IMR-90 (cell line): ENCODE measurements around the gene DCAF5. TPM values are rescaled to one million over a fixed set of nuclear protein-coding genes. Genes with fewer than 3 reads are reported as not detected.

Experiments
- ATAC-seq: fragments of 200-7000 bp; cut with Tn5 transposase; 2 replicates; pipeline ENCODE4 v1.9.1; 2020; ENCODE audit warnings: low read depth, mild to moderate bottlenecking, moderate library complexity
- BruUV-seq: library from RNA; stranded (reverse); fragments of 400-500 nt; replicated peaks from 2 replicates; lab custom pipeline; 2021; lab: Mats Ljungman, UMichigan
- CTCF ChIA-PET: fragments of 300-600 bp; formaldehyde crosslinking; extraction: SDS; loops from one replicate; lab custom pipeline; 2021; ENCODE audit warnings: antibody characterized with exemption; lab: Yijun Ruan, JAX
- POLR2A ChIA-PET: fragments of 300-600 bp; sonication (Branson Sonifier 250); formaldehyde crosslinking; loops from one replicate; lab custom pipeline; 2022; ENCODE audit warnings: antibody characterized with exemption; ENCODE audit not compliant: unreplicated experiment; lab: Charles Lee
- DNase-seq: peaks from one replicate; pipeline ENCODE4 v3.0.0; 2013
- H2AFZ ChIP-seq: replicated peaks from 2 replicates; pipeline ENCODE3; 2013; ENCODE audit warnings: low read length, mild to moderate bottlenecking; ENCODE audit not compliant: poor library complexity
- H2AK5ac ChIP-seq: 2 replicates; pipeline ENCODE4 v1.6.1; 2013; ENCODE audit warnings: low read depth, low read length, inconsistent platforms
- H2AK9ac ChIP-seq: replicated peaks from 2 replicates; pipeline ENCODE3; 2013; ENCODE audit warnings: mild to moderate bottlenecking, low read depth, low read length, moderate library complexity; ENCODE audit not compliant: poor library complexity
- H2BK120ac ChIP-seq: 2 replicates; pipeline ENCODE4 v1.6.1; 2013; ENCODE audit warnings: low read depth, low read length, inconsistent platforms
- H2BK15ac ChIP-seq: 3 replicates; pipeline ENCODE4 v1.6.1; 2013; ENCODE audit warnings: low read depth, low read length, inconsistent platforms
- H2BK20ac ChIP-seq: 2 replicates; pipeline ENCODE4 v1.6.1; 2013; ENCODE audit warnings: low read depth, mild to moderate bottlenecking, inconsistent platforms, low read length, moderate library complexity
- H2BK5ac ChIP-seq: 2 replicates; pipeline ENCODE4 v1.6.1; 2013; ENCODE audit warnings: mild to moderate bottlenecking, low read depth, low read length, inconsistent platforms; ENCODE audit not compliant: poor library complexity, severe bottlenecking
- H3K14ac ChIP-seq: replicated peaks from 2 replicates; pipeline ENCODE4 v1.6.1; 2013; ENCODE audit warnings: low read depth, low read length, inconsistent platforms
- H3K18ac ChIP-seq: 2 replicates; pipeline ENCODE4 v1.6.1; 2013; ENCODE audit warnings: low read depth, low read length, control low read depth
- H3K23ac ChIP-seq: 2 replicates; pipeline ENCODE4 v1.6.1; 2013; ENCODE audit warnings: low read depth, low read length, inconsistent platforms
- H3K27ac ChIP-seq: 2 replicates; pipeline ENCODE4 v1.5.1; 2013; ENCODE audit warnings: mild to moderate bottlenecking, control low read depth, low read length; ENCODE audit not compliant: insufficient read depth
- H3K27me3 ChIP-seq: 2 replicates; pipeline ENCODE4 v1.6.1; 2013; ENCODE audit warnings: low read length; ENCODE audit not compliant: control insufficient read depth, insufficient read depth
- H3K36me3 ChIP-seq: 2 replicates; pipeline ENCODE4 v1.6.1; 2013; ENCODE audit warnings: low read length, mixed read lengths; ENCODE audit not compliant: control insufficient read depth, insufficient read depth
- H3K4ac ChIP-seq: 2 replicates; pipeline ENCODE4 v1.6.1; 2013; ENCODE audit warnings: low read depth, low read length, inconsistent platforms
- H3K4me1 ChIP-seq: 2 replicates; pipeline ENCODE4 v1.6.1; 2013; ENCODE audit warnings: low read length, mixed read lengths; ENCODE audit not compliant: control insufficient read depth, insufficient read depth
- H3K4me2 ChIP-seq: 2 replicates; pipeline ENCODE4 v1.6.1; 2013; ENCODE audit warnings: low read depth, mild to moderate bottlenecking, control low read depth, low read length, moderate library complexity
- H3K4me3 ChIP-seq: 2 replicates; pipeline ENCODE4 v1.5.1; 2013; ENCODE audit warnings: low read depth, mild to moderate bottlenecking, control low read depth, low read length, moderate library complexity; ENCODE audit not compliant: insufficient read depth
- H3K56ac ChIP-seq: 2 replicates; pipeline ENCODE4 v1.6.1; 2013; ENCODE audit warnings: low read length, inconsistent platforms; ENCODE audit not compliant: insufficient read depth; ENCODE audit errors: extremely low read depth
- H3K79me1 ChIP-seq, 2 experiments: 2 replicates each; pipeline ENCODE4 v1.6.1; 2013; ENCODE audit warnings: low read length in 2 of 2, inconsistent platforms in 1 of 2, low read depth in 1 of 2
- H3K9ac ChIP-seq: 2 replicates; pipeline ENCODE4 v1.6.1; 2013; ENCODE audit warnings: low read depth, low read length, control low read depth
- H3K9me1 ChIP-seq: 2 replicates; pipeline ENCODE4 v1.6.1; 2013; ENCODE audit warnings: low read length, inconsistent platforms; ENCODE audit not compliant: insufficient read depth
- H3K9me3 ChIP-seq: 2 replicates; pipeline ENCODE4 v1.6.1; 2013; ENCODE audit warnings: low read length; ENCODE audit not compliant: control insufficient read depth, insufficient read depth
- H4K20me1 ChIP-seq: 2 replicates; pipeline ENCODE4 v1.6.1; 2013; ENCODE audit warnings: low read length, inconsistent platforms; ENCODE audit not compliant: insufficient read depth
- H4K5ac ChIP-seq: 2 replicates; pipeline ENCODE4 v1.6.1; 2013; ENCODE audit warnings: mild to moderate bottlenecking, low read depth, low read length, control low read depth
- H4K8ac ChIP-seq, 2 experiments: 2 replicates each; pipeline ENCODE4 v1.6.1; 2013; ENCODE audit warnings: low read depth in 2 of 2, low read length in 2 of 2, control low read depth in 1 of 2, inconsistent platforms in 1 of 2
- H4K91ac ChIP-seq: 2 replicates; pipeline ENCODE4 v1.6.1; 2013; ENCODE audit warnings: low read depth, low read length, inconsistent platforms; ENCODE audit not compliant: insufficient read depth
- BHLHE40 ChIP-seq: fragments of 150-350 bp; IDR thresholded peaks from 2 replicates; pipeline ENCODE4 v1.6.1; 2016; ENCODE audit warnings: mild to moderate bottlenecking, low read depth, low read length
- CTCF ChIP-seq: conservative IDR thresholded peaks from 2 replicates; pipeline ENCODE4 v1.5.1; 2012; ENCODE audit warnings: mild to moderate bottlenecking, low read depth, low read length, improper control_type of control experiment
- ELK1 ChIP-seq: fragments of 150-350 bp; IDR thresholded peaks from 2 replicates; pipeline ENCODE4 v1.6.1; 2016; ENCODE audit warnings: low read depth, mild to moderate bottlenecking, low read length, moderate library complexity, borderline replicate concordance
- FOS ChIP-seq: fragments of 150-350 bp; IDR thresholded peaks from 2 replicates; pipeline ENCODE4 v1.6.1; 2016; ENCODE audit warnings: low read depth, low read length
- MAFK ChIP-seq: IDR thresholded peaks from 2 replicates; pipeline ENCODE4 v1.6.1; 2012; ENCODE audit warnings: low read depth, low read length, improper control_type of control experiment
- MXI1 ChIP-seq: IDR thresholded peaks from 2 replicates; pipeline ENCODE4 v1.6.1; 2012; ENCODE audit warnings: low read depth, mild to moderate bottlenecking, low read length, moderate library complexity, borderline replicate concordance
- NFE2L2 ChIP-seq: fragments of 150-350 bp; IDR thresholded peaks from 2 replicates; pipeline ENCODE4 v1.6.1; 2016; ENCODE audit warnings: low read depth, mild to moderate bottlenecking, low read length
- POLR2A ChIP-seq: IDR thresholded peaks from 2 replicates; pipeline ENCODE4 v1.6.1; 2012; ENCODE audit warnings: mild to moderate bottlenecking, low read depth, low read length
- SMC3 ChIP-seq: fragments of 150-350 bp; IDR thresholded peaks from 2 replicates; pipeline ENCODE4 v1.6.1; 2016; ENCODE audit warnings: low read depth, mild to moderate bottlenecking, antibody characterized with exemption, low read length, moderate library complexity
- USF2 ChIP-seq: fragments of 150-350 bp; IDR thresholded peaks from 2 replicates; pipeline ENCODE4 v1.6.1; 2017; ENCODE audit warnings: mild to moderate bottlenecking, antibody characterized with exemption, low read length, low read depth
- dilution Hi-C: fragments of 300-500 bp; cut with HindIII; formaldehyde crosslinking; loops from one replicate; pipeline ENCODE4 v1.14.3; 2018; ENCODE audit warnings: low sequenced_read_pairs; ENCODE audit not compliant: unreplicated experiment
- in situ Hi-C: fragments of 300-500 bp; cut with MboI; formaldehyde crosslinking; loops from 3 replicates; pipeline ENCODE4 v1.14.3; 2019; ENCODE audit warnings: low sequenced_read_pairs, inconsistent platforms, mixed read lengths
- intact Hi-C: fragments of 100-400 bp; cut with micrococcal nuclease; formaldehyde crosslinking; loops from 2 replicates; pipeline ENCODE4 v1.10.0; 2022
- polyA plus RNA-seq, 3 experiments: library from polyadenylated mRNA; depleted of rRNA; stranded (reverse); fragments of >200 nt; gene quantifications; 2 replicates each; pipeline ENCODE4 v1.2.3, GENCODE V29; 2012; ENCODE audit warnings: low replicate concordance in 1 of 3
- total RNA-seq: library from RNA; depleted of rRNA; stranded (reverse); fragments of >200 nt; gene quantifications from 2 replicates; pipeline ENCODE4 v1.2.3, GENCODE V29; 2012

DCAF5 gene
- total and polyA plus RNA-seq, 2 of the 4 experiments (the other 2 are of a cell fraction), result 17.6 to 30.4 TPM

- no peaks in the 10 kb centered on the region; the same call in 1 of the 2 replicates for H3K9me3 ChIP-seq
- no peak overlapping the region for H3K23ac ChIP-seq
- no peak overlapping the region for H3K4ac ChIP-seq
- no peak overlapping the region for H2AK5ac ChIP-seq
- no peak overlapping the region for H3K4me2 ChIP-seq
- no peak overlapping the region for H2BK120ac ChIP-seq
- POLR2A ChIA-PET, result no interaction called here
- H2BK15ac ChIP-seq, result no peak overlapping the region
- H4K8ac ChIP-seq, result no peak overlapping the region
- H4K5ac ChIP-seq, result no peak overlapping the region
- H3K4me1 ChIP-seq, result no peaks in the 10 kb centered on the region
- H2AK9ac ChIP-seq, result no peak overlapping the region
- TF ChIP-seq MXI1 (no peak), POLR2A (no peak), ELK1 (no peak), USF2 (no peak), SMC3 (no peak), FOS (no peak), CTCF (no peak), BHLHE40 (no peak), MAFK (no peak), NFE2L2 (no peak)
- H3K56ac ChIP-seq, result no peak overlapping the region
- no peaks in the 10 kb centered on the region for H3K79me1 ChIP-seq
- no peaks in the 10 kb centered on the region for H3K9me1 ChIP-seq
- H2AFZ ChIP-seq, result no peak overlapping the region
- H3K4me3 ChIP-seq, result no peak overlapping the region
- H3K14ac ChIP-seq, result no peak overlapping the region
- dilution Hi-C loops (no loop called here), in situ Hi-C loops (no loop called here), intact Hi-C loops (no loop called here)
- H3K27ac ChIP-seq, result no peak overlapping the region
- CTCF ChIA-PET, result no interaction called here
- H2BK5ac ChIP-seq, result no peak overlapping the region
- H2BK20ac ChIP-seq, result no peak overlapping the region
- ATAC-seq, result no peak
- no TSS peak for BruUV-seq
- no peaks in the 10 kb centered on the region for H3K36me3 ChIP-seq
- H4K20me1 ChIP-seq, result no peaks in the 10 kb centered on the region
- H4K91ac ChIP-seq, result no peak overlapping the region
- DNase-seq, result no peak
- H3K18ac ChIP-seq, result no peak overlapping the region
- H3K9ac ChIP-seq, result no peak overlapping the region
- peaks cover 9% of the 10 kb centered on the region for H3K27me3 ChIP-seq
These were observed 22.2 kb upstream of the DCAF5 start for GRCh38 chr14:69175130-69175529.
